HAP-1 (cell line): ENCODE results near the gene ENOX1.

Experiments used
- DNase-seq, 2 experiments: peaks; one replicate each; pipeline ENCODE4 v3.0.0-alpha.2; 2016 to 2020; ENCODE audit warnings: low spot score in 2 of 2
- H3K27me3 ChIP-seq: fragments of 250-450 bp; sonication (Bioruptor Pico); 2 replicates; pipeline ENCODE4 v1.5.1; 2020; ENCODE audit warnings: low read depth, mild to moderate bottlenecking, moderate library complexity
- H3K36me3 ChIP-seq: fragments of 250-450 bp; sonication (Bioruptor Pico); replicated peaks from 2 replicates; pipeline ENCODE4 v1.5.1; 2020; ENCODE audit warnings: mild to moderate bottlenecking
- H3K4me1 ChIP-seq: fragments of 250-450 bp; sonication (Bioruptor Pico); 2 replicates; pipeline ENCODE4 v1.5.1; 2020; ENCODE audit warnings: mild to moderate bottlenecking
- H3K4me3 ChIP-seq: fragments of 250-450 bp; sonication (Bioruptor Pico); 2 replicates; pipeline ENCODE4 v1.5.1; 2020; ENCODE audit warnings: mild to moderate bottlenecking, moderate library complexity
- H3K9me3 ChIP-seq: fragments of 250-450 bp; sonication (Bioruptor Pico); 2 replicates; pipeline ENCODE4 v1.5.1; 2020; ENCODE audit warnings: mild to moderate bottlenecking, moderate library complexity
- in situ Hi-C: fragments of 300-500 bp; cut with MboI; formaldehyde crosslinking; loops from 3 replicates; pipeline ENCODE4 v1.14.3; 2020; ENCODE audit warnings: low sequenced_read_pairs, inconsistent platforms, mixed read lengths

Gene ENOX1

GRCh38 chr13:43782686-43783085, 4.1 kb downstream of the ENOX1 start:
- in situ Hi-C loops = loop anchor here (25.0 kb wide), 1 partner anchor 470 kb away; no protein-coding TSS in a partner anchor
- Histone ChIP-seq H3K27me3 (no peaks in the 10 kb centered on the region), H3K9me3 (no peaks in the 10 kb centered on the region), H3K36me3 (no peaks in the 10 kb centered on the region), H3K4me3 (no peak overlapping the region), H3K4me1 (peaks cover 14% of the 10 kb centered on the region)
- no peak for DNase-seq

- Histone ChIP-seq H3K27me3 (no peaks in the 10 kb centered on the region), H3K4me3 (no peak overlapping the region), H3K36me3 (no peaks in the 10 kb centered on the region), H3K9me3 (no peaks in the 10 kb centered on the region), H3K4me1 (peaks cover 16% of the 10 kb centered on the region)
- no peak for DNase-seq
- in situ Hi-C loops = loop anchor here (25.0 kb wide), 1 partner anchor 468 kb away; no protein-coding TSS in a partner anchor
Observed at GRCh38 chr13:43780666-43781065, 6.1 kb downstream of the ENOX1 start.

GRCh38 chr13:43776501-43777079, 10.2 kb downstream of the ENOX1 start:
- no peak overlapping the region for H3K4me3 ChIP-seq
- peaks cover 16% of the 10 kb centered on the region for H3K4me1 ChIP-seq
- no peak for DNase-seq
- in situ Hi-C loops = loop anchor here (25.0 kb wide), 1 partner anchor 464 kb away; no protein-coding TSS in a partner anchor
- no peaks in the 10 kb centered on the region for H3K9me3 ChIP-seq
- H3K27me3 ChIP-seq = no peaks in the 10 kb centered on the region
- no peaks in the 10 kb centered on the region for H3K36me3 ChIP-seq

- in situ Hi-C loops = loop anchor here (25.0 kb wide), 1 partner anchor 464 kb away; no protein-coding TSS in a partner anchor
- no peak for DNase-seq
- Histone ChIP-seq H3K36me3 (no peaks in the 10 kb centered on the region), H3K4me1 (peaks cover 16% of the 10 kb centered on the region), H3K9me3 (no peaks in the 10 kb centered on the region), H3K27me3 (no peaks in the 10 kb centered on the region), H3K4me3 (no peak overlapping the region)
Observed at GRCh38 chr13:43776006-43776405, 10.8 kb downstream of the ENOX1 start.

- peaks cover 15% of the 10 kb centered on the region for H3K4me1 ChIP-seq
- no peak for DNase-seq
- no peak overlapping the region for H3K4me3 ChIP-seq
- in situ Hi-C loops = no loop called here
- H3K36me3 ChIP-seq = no peaks in the 10 kb centered on the region
- no peaks in the 10 kb centered on the region for H3K9me3 ChIP-seq
- H3K27me3 ChIP-seq = no peaks in the 10 kb centered on the region
Observed at GRCh38 chr13:43773602-43774001, 13.2 kb downstream of the ENOX1 start.

GRCh38 chr13:43770871-43771270, 15.9 kb downstream of the ENOX1 start:
- Histone ChIP-seq H3K36me3 (no peaks in the 10 kb centered on the region), H3K27me3 (no peaks in the 10 kb centered on the region), H3K4me1 (no peaks in the 10 kb centered on the region), H3K9me3 (no peaks in the 10 kb centered on the region), H3K4me3 (no peak overlapping the region)
- DNase-seq = no peak
- in situ Hi-C loops = no loop called here

GRCh38 chr13:43769529-43769928, 17.2 kb downstream of the ENOX1 start:
- DNase-seq = no peak
- Histone ChIP-seq H3K36me3 (no peaks in the 10 kb centered on the region), H3K27me3 (no peaks in the 10 kb centered on the region), H3K4me1 (peaks cover 7% of the 10 kb centered on the region), H3K9me3 (no peaks in the 10 kb centered on the region), H3K4me3 (no peak overlapping the region)
- in situ Hi-C loops = no loop called here

GRCh38 chr13:43767341-43767931, 19.3 kb downstream of the ENOX1 start:
- H3K36me3 ChIP-seq = no peaks in the 10 kb centered on the region
- no peaks in the 10 kb centered on the region for H3K9me3 ChIP-seq
- H3K4me1 ChIP-seq = peaks cover 24% of the 10 kb centered on the region
- H3K27me3 ChIP-seq = no peaks in the 10 kb centered on the region
- H3K4me3 ChIP-seq = no peak overlapping the region
- no peak for DNase-seq
- in situ Hi-C loops = no loop called here

GRCh38 chr13:43766725-43767124, 20.0 kb downstream of the ENOX1 start:
- Histone ChIP-seq H3K9me3 (no peaks in the 10 kb centered on the region), H3K36me3 (no peaks in the 10 kb centered on the region), H3K4me3 (no peak overlapping the region), H3K4me1 (peaks cover 24% of the 10 kb centered on the region), H3K27me3 (no peaks in the 10 kb centered on the region)
- no peak for DNase-seq
- in situ Hi-C loops = no loop called here

GRCh38 chr13:43764349-43764748, 22.4 kb downstream of the ENOX1 start:
- Histone ChIP-seq H3K4me1 (peaks cover 24% of the 10 kb centered on the region), H3K36me3 (no peaks in the 10 kb centered on the region), H3K27me3 (no peaks in the 10 kb centered on the region), H3K4me3 (no peak overlapping the region), H3K9me3 (no peaks in the 10 kb centered on the region)
- in situ Hi-C loops = no loop called here
- DNase-seq = peak; percentile 17 to 66

- no peak overlapping the region for H3K4me3 ChIP-seq
- H3K9me3 ChIP-seq = no peaks in the 10 kb centered on the region
- no peaks in the 10 kb centered on the region for H3K36me3 ChIP-seq
- H3K4me1 ChIP-seq = peaks cover 24% of the 10 kb centered on the region
- in situ Hi-C loops = no loop called here
- no peaks in the 10 kb centered on the region for H3K27me3 ChIP-seq
- peak; percentile 50 to 68 for DNase-seq
Observed at GRCh38 chr13:43763143-43763759, 23.5 kb downstream of the ENOX1 start.

- H3K4me1 ChIP-seq = peaks cover 24% of the 10 kb centered on the region
- no peak for DNase-seq
- H3K9me3 ChIP-seq = no peaks in the 10 kb centered on the region
- in situ Hi-C loops = no loop called here
- no peaks in the 10 kb centered on the region for H3K27me3 ChIP-seq
- no peak overlapping the region for H3K4me3 ChIP-seq
- no peaks in the 10 kb centered on the region for H3K36me3 ChIP-seq
Observed at GRCh38 chr13:43761616-43762315, 25.0 kb downstream of the ENOX1 start.

- in situ Hi-C loops = no loop called here
- H3K9me3 ChIP-seq = no peaks in the 10 kb centered on the region
Observed at GRCh38 chr13:43760257-43760656, 26.5 kb downstream of the ENOX1 start.

GRCh38 chr13:43758834-43759233, 27.9 kb downstream of the ENOX1 start:
- Histone ChIP-seq H3K4me1 (peaks cover 22% of the 10 kb centered on the region), H3K4me3 (no peak overlapping the region), H3K27me3 (no peaks in the 10 kb centered on the region), H3K36me3 (no peaks in the 10 kb centered on the region), H3K9me3 (no peaks in the 10 kb centered on the region)
- DNase-seq = no peak
- in situ Hi-C loops = no loop called here

More at GRCh38 chr13:43760257-43760656, 26.5 kb downstream of the ENOX1 start:
- no peaks in the 10 kb centered on the region for H3K27me3 ChIP-seq
- DNase-seq = no peak
- no peaks in the 10 kb centered on the region for H3K36me3 ChIP-seq
- H3K4me1 ChIP-seq = peaks cover 26% of the 10 kb centered on the region
- H3K4me3 ChIP-seq = no peak overlapping the region
